NCI-H510A treated with DMSO at 0.1 percent for 48 hours (cell line): ENCODE measurements around the gene COL4A1.
A peak's percentile ranks its signal among the peaks of the same experiment; 100 is the strongest.

Experiments
- DNase-seq: peaks from one replicate; lab custom pipeline; 2025; lab: John Stamatoyannopoulos, UW

COL4A1 gene

GRCh38 chr13:110306960-110307766, at the start of gene COL4A1, which contains the start of gene COL4A2:
Gene COL4A1 (minus strand): TSS chr13:110307157. CDS start chr13:110307027, 130 bp downstream.
Gene COL4A2 (plus strand): TSS chr13:110307284. CDS start chr13:110307904, 620 bp downstream.
- peak; percentile 48 for DNase-seq

DNA sequence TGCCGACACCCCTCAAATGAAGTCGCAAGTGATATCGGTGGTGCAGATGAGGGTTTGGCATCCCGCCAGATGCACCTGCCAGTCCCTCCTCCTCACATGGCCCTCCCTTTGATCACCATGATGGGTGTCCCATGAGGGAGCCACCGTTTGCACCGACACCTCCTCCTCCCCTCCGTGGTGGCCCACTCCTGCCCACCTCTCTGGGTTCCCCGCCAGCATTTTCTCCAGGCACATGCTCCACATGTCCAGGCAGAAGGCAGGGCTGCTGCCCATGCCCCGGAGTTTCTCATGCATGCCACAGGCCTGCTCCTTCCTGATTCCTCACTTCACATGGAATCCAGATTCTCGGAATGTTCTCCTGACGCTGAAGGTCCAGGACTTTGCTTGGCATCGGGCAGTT, 49.4 kb upstream of the COL4A1 start:
- no peak for DNase-seq

GRCh38 chr13:110354715-110355473, 47.9 kb upstream of the COL4A1 start:
- DNase-seq: peak; percentile 44

DNA sequence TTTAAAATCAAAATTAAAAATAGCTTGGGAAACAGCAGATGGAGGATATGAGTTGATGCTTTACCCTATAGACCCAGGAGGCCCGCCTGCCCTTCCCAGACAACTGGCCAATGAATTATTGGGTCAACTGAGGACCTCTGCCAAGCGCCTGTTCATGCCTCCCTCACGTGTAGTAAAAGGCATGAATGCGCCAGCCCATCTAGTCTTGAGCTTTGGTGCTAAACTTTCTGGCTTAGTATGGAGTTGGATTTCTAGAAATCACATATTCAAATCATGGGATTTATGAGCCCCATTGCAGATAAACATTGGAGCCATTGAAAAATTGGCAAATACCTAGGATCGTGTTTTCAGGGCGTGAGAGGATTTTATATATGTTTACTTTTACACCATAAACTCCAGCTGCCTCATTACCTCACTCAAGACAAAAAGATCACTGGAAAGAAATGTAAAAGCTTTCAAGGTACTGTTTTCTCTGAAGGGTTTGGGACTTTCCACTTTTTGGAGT, 47.2 kb upstream of the COL4A1 start:
- no peak for DNase-seq

DNA sequence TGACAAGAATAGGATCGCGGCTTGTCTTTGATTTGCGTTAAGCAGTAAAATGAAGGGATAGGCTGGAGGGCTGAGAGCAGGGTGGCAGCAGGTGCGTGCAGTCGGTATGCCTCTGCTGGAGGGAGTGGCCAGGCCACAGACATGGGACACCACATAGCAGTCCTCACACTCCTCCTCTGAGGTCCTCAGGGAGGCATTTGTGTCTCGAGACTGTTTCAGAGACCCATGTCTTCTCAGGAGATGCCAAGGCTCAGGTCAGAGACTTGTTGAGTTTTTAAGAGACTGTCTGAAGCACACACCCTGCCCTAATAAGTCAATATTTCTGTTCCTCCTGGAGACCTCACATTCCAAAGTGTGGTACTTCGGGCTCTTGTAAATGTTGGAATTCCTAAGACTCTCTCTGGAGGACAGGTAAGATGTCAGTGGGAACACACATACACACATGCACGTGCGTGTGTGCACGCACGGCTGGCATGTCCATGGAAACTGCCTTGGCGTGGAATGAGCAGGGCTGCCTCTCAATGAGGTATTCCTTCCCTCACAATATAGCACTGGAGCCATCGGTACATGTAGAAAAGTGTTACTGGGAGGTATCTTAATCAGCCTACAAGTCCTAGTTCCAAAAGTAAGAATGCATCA, 46.5 kb upstream of the COL4A1 start:
- no peak for DNase-seq

DNA sequence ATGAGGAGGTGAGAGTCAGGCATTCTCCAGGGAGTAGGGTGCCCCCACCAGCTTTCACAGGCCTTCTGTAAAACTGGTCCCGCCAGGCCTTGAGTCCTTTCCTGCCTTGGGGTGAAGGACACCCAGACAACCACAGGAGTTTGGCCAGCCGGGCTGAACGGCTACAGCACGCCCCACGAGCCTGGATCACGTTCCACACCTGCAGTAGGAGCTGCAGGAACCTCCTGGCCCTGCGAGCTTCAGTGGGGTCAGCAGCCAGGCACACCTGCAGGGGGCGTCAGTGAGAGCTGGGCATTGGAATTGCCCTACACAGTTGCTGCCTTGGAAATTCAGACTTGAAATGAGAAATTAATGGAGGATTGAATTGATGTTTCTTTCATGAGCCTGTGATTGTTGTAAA, 45.8 kb upstream of the COL4A1 start:
- DNase-seq: no peak

GRCh38 chr13:110351636-110352420, 44.9 kb upstream of the COL4A1 start:
- no peak for DNase-seq

- no peak for DNase-seq
Observed at GRCh38 chr13:110350509-110350908, 43.6 kb upstream of the COL4A1 start.

GRCh38 chr13:110350049-110350448, 43.1 kb upstream of the COL4A1 start:
- DNase-seq: no peak

- DNase-seq: peak; percentile 89
Observed at GRCh38 chr13:110349239-110349638, 42.3 kb upstream of the COL4A1 start.

- no peak for DNase-seq
Observed at GRCh38 chr13:110348309-110349105, 41.5 kb upstream of the COL4A1 start.

DNA sequence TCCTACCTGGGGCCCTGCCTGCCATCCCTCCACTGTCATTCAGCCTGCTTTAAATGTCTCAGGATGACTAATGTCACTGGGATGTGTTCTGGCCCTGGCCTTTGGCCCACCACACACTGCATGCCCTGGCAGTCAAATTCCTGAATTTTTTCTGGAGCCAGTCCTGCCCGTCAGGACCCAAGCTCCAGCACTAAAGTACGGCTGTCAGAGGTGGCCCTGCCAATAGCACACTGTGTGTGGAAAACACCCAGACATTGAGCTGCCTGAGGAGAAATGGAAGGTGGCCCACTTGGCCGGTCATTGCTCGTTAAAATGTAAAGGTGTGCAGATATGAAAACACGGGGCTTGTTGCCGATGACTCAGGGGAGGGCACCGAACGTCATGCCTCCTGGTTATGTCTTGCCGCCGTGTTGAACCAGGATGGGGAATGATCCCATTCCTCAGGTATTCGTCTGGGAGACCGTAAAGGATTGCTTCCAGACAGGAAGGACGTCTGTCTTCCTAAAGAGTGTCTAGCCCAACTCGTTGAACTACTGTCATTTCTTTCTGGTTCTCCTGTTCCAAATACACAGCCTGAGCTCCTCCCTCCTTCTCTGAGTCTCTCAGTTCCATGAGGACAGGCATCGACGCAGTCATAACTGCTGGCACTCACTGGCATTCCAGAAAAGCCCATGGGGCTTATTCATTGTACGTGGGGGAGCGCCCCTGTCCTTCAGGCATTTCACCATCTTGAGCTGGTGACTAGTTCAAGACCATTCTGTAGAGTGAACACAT, 40.8 kb upstream of the COL4A1 start:
- DNase-seq: no peak

- no peak for DNase-seq
Observed at GRCh38 chr13:110347088-110347487, 40.1 kb upstream of the COL4A1 start.

DNA sequence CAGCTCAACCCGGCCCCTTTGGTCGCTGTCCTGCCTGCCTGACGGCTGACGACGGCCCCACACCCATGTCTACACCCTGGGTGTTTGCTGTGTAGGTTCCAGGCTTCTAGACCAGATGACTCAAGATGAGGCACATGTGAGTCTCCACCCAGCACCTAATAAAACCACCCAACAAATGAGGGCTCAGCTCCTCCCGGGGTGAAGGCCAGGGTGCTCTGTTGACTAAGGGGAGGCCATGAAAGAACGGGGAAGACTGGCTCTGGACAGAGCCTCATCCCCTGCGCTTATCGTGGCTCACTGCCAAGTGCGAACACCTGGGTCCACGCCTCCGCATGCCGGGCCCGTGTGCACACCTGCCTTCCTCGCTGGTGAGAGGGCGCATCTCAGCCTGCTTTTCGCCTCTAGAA, 39.7 kb upstream of the COL4A1 start:
- DNase-seq: peak; percentile 85

- DNase-seq: no peak
Observed at GRCh38 chr13:110345701-110346100, 38.7 kb upstream of the COL4A1 start.

- no peak for DNase-seq
Observed at GRCh38 chr13:110345266-110345665, 38.3 kb upstream of the COL4A1 start.

- DNase-seq: no peak
Observed at GRCh38 chr13:110344320-110344719, 37.4 kb upstream of the COL4A1 start.

DNA sequence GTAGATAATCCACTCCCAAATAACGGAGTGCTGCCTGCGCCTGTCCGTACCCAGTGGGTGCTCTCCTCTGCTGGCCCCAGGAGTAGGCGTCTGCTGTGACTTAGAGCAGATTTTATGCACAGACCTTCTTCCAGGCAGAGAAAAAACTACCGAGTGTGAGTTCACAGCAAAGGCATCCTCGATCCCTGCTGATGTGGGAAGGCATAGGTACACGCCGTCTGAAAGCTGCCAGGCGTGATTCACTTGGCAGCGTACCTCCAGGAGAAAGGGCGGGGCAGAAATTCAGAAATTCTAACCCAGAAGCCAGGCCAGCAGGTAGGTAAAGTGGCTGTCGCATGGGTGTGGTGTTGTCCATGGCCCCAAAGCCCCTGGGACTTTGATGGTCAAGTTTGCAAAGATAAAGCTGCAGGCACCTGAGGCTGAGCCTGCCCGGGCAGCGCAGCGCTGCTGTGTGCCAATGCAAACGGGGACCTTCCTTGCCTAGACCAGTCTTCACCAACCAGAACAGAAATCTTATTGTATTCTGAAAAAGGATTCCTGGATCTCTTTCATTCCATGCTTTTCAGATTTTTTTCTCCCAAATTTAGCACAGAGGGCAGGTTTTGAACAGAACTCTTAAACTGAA, 36.4 kb upstream of the COL4A1 start:
- DNase-seq: no peak

- DNase-seq: no peak
Observed at GRCh38 chr13:110342474-110342873, 35.5 kb upstream of the COL4A1 start.
